H7 (cell line): Measurements from ENCODE around the gene ATG16L2. TPM values are rescaled to one million over a fixed set of nuclear protein-coding genes. Genes with fewer than 3 reads are reported as not detected.
"Not testable (repeated sequence)": the region's sequence is repeated elsewhere in the genome, so short reads cannot be mapped to it uniquely, and the experiment has no call there.

Experiments
- DNase-seq: peaks from one replicate; pipeline ENCODE4 v3.0.0; 2012
- H3K27me3 ChIP-seq: 2 replicates; pipeline ENCODE4 v1.6.0; 2011; ENCODE audit warnings: mild to moderate bottlenecking, low read length; ENCODE audit not compliant: control insufficient read depth, insufficient read depth
- H3K36me3 ChIP-seq: replicated peaks from 2 replicates; pipeline ENCODE4 v1.5.1; 2011; ENCODE audit warnings: low read length; ENCODE audit not compliant: control insufficient read depth, insufficient read depth
- H3K4me3 ChIP-seq: 2 replicates; pipeline ENCODE4 v1.5.1; 2011; ENCODE audit warnings: low read depth, mild to moderate bottlenecking, control low read depth, low read length, moderate library complexity; ENCODE audit not compliant: insufficient read depth
- total RNA-seq: library from RNA; depleted of rRNA; stranded (reverse); fragments of >200 nt; shearing (Covaris generic); gene quantifications from 2 replicates; pipeline ENCODE4 v1.2.3, GENCODE V29; 2014

Gene ATG16L2
- total RNA-seq, 1 experiment from 2014 or later = 6.2 TPM

- Histone ChIP-seq H3K4me3 (no peak overlapping the region), H3K36me3 (peaks cover 2% of the 10 kb centered on the region), H3K27me3 (no peaks in the 10 kb centered on the region)
- no peak for DNase-seq
Observed at GRCh38 chr11:72807021-72807693, 7.1 kb upstream of the ATG16L2 start.

DNA sequence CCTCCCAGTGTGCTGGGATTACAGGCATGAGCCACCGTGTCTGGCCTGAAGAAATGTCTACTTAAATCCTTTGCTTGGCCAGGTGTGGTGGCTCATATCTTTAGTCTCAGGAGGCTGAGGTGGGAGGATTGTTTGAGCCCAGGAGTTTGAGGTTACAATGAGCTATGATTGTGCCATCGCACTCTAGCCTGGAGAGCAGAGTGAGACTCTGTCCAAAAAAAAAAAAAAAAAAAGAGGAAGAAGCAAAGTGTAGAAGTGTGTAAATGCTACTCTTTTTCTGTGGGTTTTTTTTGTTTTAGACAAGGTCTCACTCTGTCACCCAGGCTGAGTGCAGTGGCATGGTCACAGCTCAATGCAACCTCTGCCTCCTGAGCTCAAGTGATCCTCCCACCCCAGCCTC is 6.4 kb upstream of the ATG16L2 start:
- Histone ChIP-seq H3K27me3 (no peaks in the 10 kb centered on the region), H3K36me3 (peaks cover 2% of the 10 kb centered on the region), H3K4me3 (no peak overlapping the region)
- DNase-seq = no peak

DNA sequence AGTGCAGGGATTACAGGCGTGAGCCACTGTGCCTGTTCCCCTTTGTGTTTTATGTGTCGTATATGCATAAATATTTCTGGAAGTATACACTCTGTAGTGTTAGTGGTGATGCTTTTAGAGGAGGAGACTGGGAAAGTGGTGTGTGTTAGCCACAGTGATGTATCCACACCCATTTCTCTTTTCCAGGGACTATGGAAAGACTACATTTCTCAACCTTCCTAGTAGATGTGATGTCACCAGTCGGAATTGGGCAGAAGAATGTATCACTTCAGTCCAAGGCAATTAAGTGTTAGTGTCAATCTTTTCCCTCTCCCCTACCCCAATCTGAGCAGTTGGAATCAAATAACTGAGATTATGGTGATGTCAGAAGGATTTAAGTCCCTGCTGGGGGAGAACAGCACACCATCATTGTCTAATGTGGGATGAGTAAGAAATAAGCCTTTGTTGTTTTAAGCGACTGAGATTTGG is 5.8 kb upstream of the ATG16L2 start:
- Histone ChIP-seq H3K36me3 (peaks cover 2% of the 10 kb centered on the region), H3K4me3 (no peak overlapping the region), H3K27me3 (peaks cover 4% of the 10 kb centered on the region)
- no peak for DNase-seq

GRCh38 chr11:72811686-72812085 is 2.5 kb upstream of the ATG16L2 start:
- H3K27me3 ChIP-seq, H3K4me3 ChIP-seq, DNase-seq, H3K36me3 ChIP-seq: not testable (repeated sequence)

GRCh38 chr11:72812604-72812966 is 1.6 kb upstream of the ATG16L2 start:
- H3K36me3 ChIP-seq = peaks cover 2% of the 10 kb centered on the region
- no peak for DNase-seq
- peaks cover 7% of the 10 kb centered on the region for H3K27me3 ChIP-seq
- H3K4me3 ChIP-seq = no peak overlapping the region; the same call in 1 of the 2 replicates

- H3K4me3 ChIP-seq = peak overlapping the region; percentile 85
- H3K36me3 ChIP-seq = peaks cover 2% of the 10 kb centered on the region
- H3K27me3 ChIP-seq = peaks cover 7% of the 10 kb centered on the region
- DNase-seq = peak; percentile 85
Observed at GRCh38 chr11:72812967-72813739, 1.1 kb upstream of the ATG16L2 start.

DNA sequence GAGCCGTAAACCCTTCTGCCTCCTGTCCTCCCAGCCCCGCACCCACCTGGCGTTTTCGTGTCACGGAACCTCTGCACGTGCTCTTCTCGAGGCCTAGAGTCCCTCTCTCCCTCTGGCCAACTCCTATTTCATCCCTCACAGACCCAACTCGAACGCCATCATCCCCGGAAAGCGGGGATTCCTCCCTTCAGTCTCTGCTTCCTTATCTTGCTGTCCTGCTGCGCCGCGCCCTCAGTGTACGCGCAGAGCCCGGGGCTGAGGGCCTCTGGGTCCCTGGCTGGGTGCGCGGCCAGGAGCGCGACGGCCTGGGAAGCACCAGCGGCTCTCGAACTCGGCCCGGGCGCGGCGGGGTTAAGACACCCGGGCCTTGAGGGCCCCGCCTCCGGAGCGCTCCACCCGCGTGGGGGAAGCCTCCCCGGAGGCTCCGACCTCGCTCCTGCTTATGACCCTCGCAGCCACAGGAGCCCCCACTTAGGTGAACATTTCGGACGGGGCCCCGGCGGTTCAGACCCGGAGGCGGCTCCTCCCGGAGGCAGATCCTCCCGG is 398 bp upstream of the ATG16L2 start:
- Histone ChIP-seq H3K4me3 (peak overlapping the region; percentile 85), H3K27me3 (peaks cover 7% of the 10 kb centered on the region), H3K36me3 (peaks cover 2% of the 10 kb centered on the region)
- DNase-seq = no peak

DNA sequence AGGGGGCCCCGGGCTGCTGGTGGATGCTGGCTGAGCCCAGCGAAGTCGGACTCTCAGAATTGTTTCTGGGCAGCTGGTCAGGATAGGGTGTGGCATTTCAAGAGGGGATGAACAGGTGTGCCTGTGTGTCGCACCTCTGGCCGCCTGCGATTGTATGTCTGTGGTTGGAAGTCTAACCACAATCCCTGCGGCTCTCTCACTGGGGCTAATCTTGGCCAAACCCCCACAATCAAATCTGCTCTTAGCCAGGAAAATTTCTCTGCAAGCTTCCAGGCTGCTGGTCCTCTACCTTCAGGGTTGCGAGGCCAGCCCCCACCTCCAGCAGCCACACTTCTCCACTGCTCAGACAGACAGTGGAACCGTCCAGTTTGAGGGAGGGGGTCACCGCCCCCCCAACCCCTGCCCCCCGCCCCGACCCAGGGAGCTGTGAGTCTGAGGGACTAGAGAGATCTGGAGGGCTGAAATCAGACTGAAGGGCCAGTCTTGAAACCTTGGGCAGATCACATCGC is 953 bp downstream of the ATG16L2 start:
- Histone ChIP-seq H3K27me3 (peaks cover 7% of the 10 kb centered on the region), H3K4me3 (peak overlapping the region; percentile 85), H3K36me3 (no peaks in the 10 kb centered on the region; the same call in 1 of the 2 replicates)
- no peak for DNase-seq

DNA sequence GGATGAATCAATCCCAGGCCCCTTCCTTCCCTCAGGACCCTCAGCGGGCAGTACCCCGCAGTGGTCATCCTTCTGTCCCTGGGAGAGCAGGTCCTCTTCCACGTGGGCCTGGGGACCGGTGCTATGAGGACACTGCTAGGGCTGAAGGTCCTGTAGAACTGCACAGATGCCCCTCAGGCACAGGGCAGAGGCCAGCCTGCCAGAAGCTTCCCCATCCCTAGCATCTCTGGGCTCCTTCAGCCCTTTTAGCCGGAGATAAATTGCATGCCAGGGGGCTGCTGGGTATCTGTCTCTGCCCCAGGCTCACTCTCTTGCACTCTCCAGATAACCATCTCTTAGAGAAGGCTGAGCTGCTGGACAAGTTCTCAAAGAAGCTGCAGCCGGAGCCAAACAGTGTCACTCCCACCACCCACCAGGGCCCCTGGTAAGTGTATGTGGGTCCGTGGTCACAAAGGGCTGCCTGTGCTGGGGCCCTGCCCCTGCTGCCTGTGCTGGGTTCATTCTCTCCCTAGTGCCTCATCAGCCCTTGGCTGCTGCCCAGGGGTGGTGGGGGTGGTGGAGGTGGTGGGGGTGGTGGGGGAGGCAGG is 2.3 kb downstream of the ATG16L2 start:
- peak; percentile 36 for DNase-seq
- Histone ChIP-seq H3K36me3 (no peaks in the 10 kb centered on the region; the same call in 1 of the 2 replicates), H3K4me3 (no peak overlapping the region), H3K27me3 (peaks cover 17% of the 10 kb centered on the region)

- no peaks in the 10 kb centered on the region; the same call in 1 of the 2 replicates for H3K36me3 ChIP-seq
- no peak for DNase-seq
- no peak overlapping the region for H3K4me3 ChIP-seq
- H3K27me3 ChIP-seq = peaks cover 20% of the 10 kb centered on the region
Observed at GRCh38 chr11:72817966-72818365, 3.8 kb downstream of the ATG16L2 start.

GRCh38 chr11:72818971-72819370 is 4.8 kb downstream of the ATG16L2 start:
- no peaks in the 10 kb centered on the region; the same call in 1 of the 2 replicates for H3K36me3 ChIP-seq
- H3K4me3 ChIP-seq = no peak overlapping the region
- peaks cover 15% of the 10 kb centered on the region for H3K27me3 ChIP-seq
- DNase-seq = no peak

DNA sequence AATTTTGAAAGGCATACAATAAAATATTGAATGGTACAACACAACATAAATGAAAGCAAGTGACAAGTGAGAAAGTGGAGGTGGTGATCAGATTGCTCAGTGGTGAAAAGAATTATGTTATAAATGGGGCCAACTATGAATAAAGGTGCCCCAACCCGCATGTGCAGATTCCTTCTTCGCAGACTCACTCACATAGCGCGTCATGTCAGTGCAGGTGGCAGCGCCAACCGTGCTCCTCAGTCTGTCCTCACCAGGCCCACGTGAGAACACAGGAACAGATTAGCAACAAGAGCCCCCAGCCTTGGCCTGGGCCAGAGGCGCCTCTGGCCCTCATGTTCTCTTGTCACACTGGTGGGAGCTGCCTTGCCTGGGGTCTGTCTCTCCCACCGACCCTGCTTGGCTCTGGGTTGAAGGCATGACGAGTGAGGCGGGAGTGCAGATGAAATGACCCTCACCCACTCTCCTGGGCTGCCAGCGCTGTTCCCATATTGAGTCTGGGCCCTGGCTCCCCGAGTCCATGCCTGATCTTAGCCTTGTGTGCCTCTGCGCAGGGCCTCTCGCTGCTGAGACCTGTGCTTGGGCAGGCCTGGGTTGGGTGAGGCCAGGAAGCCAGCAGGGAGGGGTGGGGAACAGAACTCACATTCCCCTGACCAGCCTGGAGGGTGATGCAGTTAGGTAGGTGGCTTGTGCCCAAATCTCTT is 6.4 kb downstream of the ATG16L2 start:
- no peak overlapping the region for H3K4me3 ChIP-seq
- H3K27me3 ChIP-seq = peaks cover 15% of the 10 kb centered on the region
- no peaks in the 10 kb centered on the region; the same call in 1 of the 2 replicates for H3K36me3 ChIP-seq
- DNase-seq = peak; percentile 33

GRCh38 chr11:72821221-72821919 is 7.2 kb downstream of the ATG16L2 start:
- Histone ChIP-seq H3K27me3 (peaks cover 15% of the 10 kb centered on the region), H3K36me3 (no peaks in the 10 kb centered on the region; the same call in 1 of the 2 replicates), H3K4me3 (peak overlapping the region; percentile 73)
- DNase-seq = no peak
